ENCODE results near the gene NAALADL2. TPM values are rescaled to one million over a fixed set of nuclear protein-coding genes. Genes with fewer than 3 reads are reported as not detected.

NAALADL2 gene
- total and polyA plus RNA-seq, 2 donors (not counting 1 experiment from before 2014, with no cell fraction given): not detected

DNA sequence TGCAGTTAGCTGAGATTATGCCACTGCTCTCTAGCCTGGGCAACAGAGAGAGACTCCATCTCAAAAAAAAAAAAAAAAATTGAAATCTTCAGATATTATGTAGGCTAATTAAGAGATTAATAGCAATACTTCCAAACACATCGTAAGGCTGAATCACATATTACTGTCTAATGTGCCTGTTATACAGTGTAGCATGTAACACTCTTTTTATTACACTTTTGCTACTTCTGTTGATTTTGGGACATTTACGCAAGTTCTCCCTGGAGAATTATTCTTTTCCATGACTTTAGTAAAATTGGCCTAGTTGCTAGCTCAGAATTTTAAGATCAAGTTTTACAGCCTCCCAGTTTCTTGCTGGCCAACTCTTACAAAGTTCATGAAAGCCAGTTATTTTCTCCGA lies 605.2 kb downstream of the NAALADL2 start:
- WGBS (ENCODE audit: insufficient coverage): no CpG with 5 or more reads among the region's 3 CpGs
- no peak for DNase-seq
- Mint-ChIP-seq H3K27me3 (no peaks in the 10 kb centered on the region), H3K9me3 (ENCODE audit: insufficient read depth) (peaks cover 9% of the 10 kb centered on the region), H3K27ac (no peak overlapping the region), H3K4me1 (no peaks in the 10 kb centered on the region), H3K4me3 (no peak overlapping the region)
- intact Hi-C loops (cut with micrococcal nuclease): no loop called here
- no peak overlapping the region for H3K4me3 ChIP-seq (ENCODE audit: control extremely low read depth in 1 of 5, extremely low read depth in 1 of 5, insufficient read depth in 1 of 5, low read depth in 2 of 5, low read length in 4 of 5)
- no peak overlapping the region for H3K9ac ChIP-seq (ENCODE audit: low read length)
- ATAC-seq (ENCODE audit: low read depth): no peak
- no peaks in the 10 kb centered on the region for H3K4me1 ChIP-seq (ENCODE audit: control insufficient read depth in 2 of 2, insufficient read depth in 2 of 2, low read length in 2 of 2)
- no peak overlapping the region for H3K4me2 ChIP-seq (replicated peaks; ENCODE audit: low read depth, low read length, poor library complexity, severe bottlenecking)
- no peaks in the 10 kb centered on the region for H3K9me3 ChIP-seq (ENCODE audit: control extremely low read depth in 1 of 3, control insufficient read depth in 2 of 3, insufficient read depth in 1 of 3, low read length in 2 of 3)
- H2AFZ ChIP-seq (ENCODE audit: insufficient read depth, low read depth, low read length, poor library complexity, severe bottlenecking): no peak overlapping the region
- ChIA-PET CTCF (no interaction called here), POLR2A (no interaction called here)
- TF ChIP-seq, protein P1, sequence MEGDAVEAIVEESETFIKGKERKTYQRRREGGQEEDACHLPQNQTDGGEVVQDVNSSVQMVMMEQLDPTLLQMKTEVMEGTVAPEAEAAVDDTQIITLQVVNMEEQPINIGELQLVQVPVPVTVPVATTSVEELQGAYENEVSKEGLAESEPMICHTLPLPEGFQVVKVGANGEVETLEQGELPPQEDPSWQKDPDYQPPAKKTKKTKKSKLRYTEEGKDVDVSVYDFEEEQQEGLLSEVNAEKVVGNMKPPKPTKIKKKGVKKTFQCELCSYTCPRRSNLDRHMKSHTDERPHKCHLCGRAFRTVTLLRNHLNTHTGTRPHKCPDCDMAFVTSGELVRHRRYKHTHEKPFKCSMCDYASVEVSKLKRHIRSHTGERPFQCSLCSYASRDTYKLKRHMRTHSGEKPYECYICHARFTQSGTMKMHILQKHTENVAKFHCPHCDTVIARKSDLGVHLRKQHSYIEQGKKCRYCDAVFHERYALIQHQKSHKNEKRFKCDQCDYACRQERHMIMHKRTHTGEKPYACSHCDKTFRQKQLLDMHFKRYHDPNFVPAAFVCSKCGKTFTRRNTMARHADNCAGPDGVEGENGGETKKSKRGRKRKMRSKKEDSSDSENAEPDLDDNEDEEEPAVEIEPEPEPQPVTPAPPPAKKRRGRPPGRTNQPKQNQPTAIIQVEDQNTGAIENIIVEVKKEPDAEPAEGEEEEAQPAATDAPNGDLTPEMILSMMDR (IDR thresholded peaks at IDR 0.05): no peak
- no peak for TF ChIP-seq EZH2 (IDR thresholded peaks at IDR 0.05; ENCODE audit: borderline replicate concordance, insufficient read depth, low read depth, low read length, poor library complexity, severe bottlenecking)
- no peaks in the 10 kb centered on the region for H3K36me3 ChIP-seq (replicated peaks in 1 of 2; ENCODE audit: control extremely low read depth in 1 of 2, control insufficient read depth in 1 of 2, extremely low read depth in 1 of 2, insufficient read depth in 2 of 2, low read length in 1 of 2)
- H3K27me3 ChIP-seq (replicated peaks in 1 of 4; ENCODE audit: control extremely low read depth in 1 of 4, control insufficient read depth in 3 of 4, insufficient read depth in 4 of 4, low read length in 3 of 4): no peaks in the 10 kb centered on the region
- no peaks in the 10 kb centered on the region for H3K79me2 ChIP-seq (ENCODE audit: control insufficient read depth, insufficient read depth, low read length)
- H3K27ac ChIP-seq (ENCODE audit: low read length in 2 of 2): no peak overlapping the region
- no peaks in the 10 kb centered on the region for H4K20me1 ChIP-seq (ENCODE audit: control insufficient read depth, insufficient read depth, low read length, poor library complexity, severe bottlenecking)

DNA sequence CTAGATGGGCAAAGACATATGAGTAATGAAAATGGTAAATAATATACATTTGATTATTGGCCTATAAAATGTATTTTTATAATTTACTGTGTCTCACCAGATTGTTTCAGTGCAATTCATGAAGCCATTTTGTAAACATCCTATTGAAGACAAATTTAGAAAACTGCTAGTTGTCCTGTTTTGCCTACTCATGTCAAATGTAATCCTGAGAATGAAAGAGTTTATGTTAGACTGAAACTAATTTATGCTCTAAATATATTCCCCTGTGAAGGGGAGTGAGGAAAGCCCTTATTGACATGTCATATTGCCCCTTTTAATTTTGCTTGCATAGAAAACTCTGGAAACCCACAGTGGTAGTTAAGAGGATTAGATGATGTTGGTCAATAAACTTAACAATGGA lies 610.0 kb downstream of the NAALADL2 start:
- no peaks in the 10 kb centered on the region for H3K27me3 Mint-ChIP-seq
- no peak overlapping the region for H3K4me3 ChIP-seq (ENCODE audit: control extremely low read depth in 1 of 5, extremely low read depth in 1 of 5, insufficient read depth in 1 of 5, low read depth in 2 of 5, low read length in 4 of 5)
- TF ChIP-seq EZH2 (IDR thresholded peaks at IDR 0.05; ENCODE audit: borderline replicate concordance, insufficient read depth, low read depth, low read length, poor library complexity, severe bottlenecking): no peak
- TF ChIP-seq, protein P1 (IDR thresholded peaks at IDR 0.05): no peak
- no peaks in the 10 kb centered on the region for H3K27me3 ChIP-seq (replicated peaks in 1 of 4; ENCODE audit: control extremely low read depth in 1 of 4, control insufficient read depth in 3 of 4, insufficient read depth in 4 of 4, low read length in 3 of 4)
- H3K27ac ChIP-seq (ENCODE audit: low read length in 2 of 2): no peak overlapping the region
- no peaks in the 10 kb centered on the region for H3K4me1 Mint-ChIP-seq
- H3K9ac ChIP-seq (ENCODE audit: low read length): no peak overlapping the region
- no peaks in the 10 kb centered on the region for H3K9me3 ChIP-seq (ENCODE audit: control extremely low read depth in 1 of 3, control insufficient read depth in 2 of 3, insufficient read depth in 1 of 3, low read length in 2 of 3)
- no peaks in the 10 kb centered on the region for H3K36me3 ChIP-seq (replicated peaks in 1 of 2; ENCODE audit: control extremely low read depth in 1 of 2, control insufficient read depth in 1 of 2, extremely low read depth in 1 of 2, insufficient read depth in 2 of 2, low read length in 1 of 2)
- no peaks in the 10 kb centered on the region for H4K20me1 ChIP-seq (ENCODE audit: control insufficient read depth, insufficient read depth, low read length, poor library complexity, severe bottlenecking)
- DNase-seq: no peak
- no peaks in the 10 kb centered on the region for H3K9me3 Mint-ChIP-seq (ENCODE audit: insufficient read depth)
- no peak overlapping the region for H3K4me2 ChIP-seq (replicated peaks; ENCODE audit: low read depth, low read length, poor library complexity, severe bottlenecking)
- no peak for ATAC-seq (ENCODE audit: low read depth)
- ChIA-PET CTCF (no interaction called here), POLR2A (no interaction called here)
- no peaks in the 10 kb centered on the region for H3K79me2 ChIP-seq (ENCODE audit: control insufficient read depth, insufficient read depth, low read length)
- H3K27ac Mint-ChIP-seq: no peak overlapping the region
- H3K4me3 Mint-ChIP-seq: no peak overlapping the region
- no peaks in the 10 kb centered on the region for H3K4me1 ChIP-seq (ENCODE audit: control insufficient read depth in 2 of 2, insufficient read depth in 2 of 2, low read length in 2 of 2)
- intact Hi-C loops (cut with micrococcal nuclease): no loop called here
- no peak overlapping the region for H2AFZ ChIP-seq (ENCODE audit: insufficient read depth, low read depth, low read length, poor library complexity, severe bottlenecking)

Measured in B cell (primary cell).